Stimulated activated CD8-positive, alpha-beta memory T cell treated with anti-CD3 and anti-CD28 coated beads, Interleukin-7, amount 100 ng/mL, for 1 hour (primary cell): ENCODE measurements around the gene JAM3.
"Not testable (repeated sequence)": the region's sequence is repeated elsewhere in the genome, so short reads cannot be mapped to it uniquely, and the experiment has no call there.

Experiments used
- DNase-seq, 2 donors: peaks; one replicate each; pipeline ENCODE4 v3.0.0-alpha.2; 2020; ENCODE audit warnings: low read depth in 2 of 2

Gene JAM3

DNA sequence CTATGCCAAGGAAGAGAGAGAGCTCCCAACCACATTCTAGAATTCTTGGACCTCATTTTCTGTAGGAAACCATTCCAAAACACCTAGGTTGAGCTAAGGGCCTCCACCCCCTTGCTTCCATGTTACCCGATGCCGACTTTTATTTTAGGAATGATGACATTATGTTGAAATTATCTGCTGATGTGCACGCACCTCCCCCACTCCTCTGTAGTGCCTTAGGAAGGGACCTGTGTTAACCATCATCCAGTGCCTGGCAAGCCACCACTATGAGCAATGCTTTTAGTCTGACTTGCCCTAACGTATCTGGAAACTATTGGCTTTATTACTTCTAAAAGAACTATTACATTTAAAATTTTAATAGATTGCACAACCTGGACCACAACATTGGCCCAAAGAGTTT, 112.8 kb downstream of the JAM3 start:
- DNase-seq: no peak

DNA sequence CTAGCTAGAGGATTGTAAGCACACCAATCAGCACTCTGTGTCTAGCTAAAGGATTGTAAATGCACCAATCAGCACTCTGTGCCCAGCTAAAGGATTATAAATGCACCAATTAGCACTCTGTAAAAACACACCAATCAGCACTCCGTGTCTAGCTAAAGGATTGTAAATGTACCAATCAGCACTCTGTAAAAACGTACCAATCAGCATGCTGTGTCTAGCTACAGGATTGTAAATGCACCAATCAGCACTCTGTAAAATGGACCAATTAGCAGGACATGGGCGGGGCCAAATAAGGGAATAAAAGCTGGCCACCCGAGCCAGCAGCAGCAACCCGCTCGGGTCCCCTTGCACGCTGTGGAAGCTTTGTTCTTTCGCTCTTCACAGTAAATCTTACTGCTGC, 119.2 kb downstream of the JAM3 start:
- DNase-seq: not testable (repeated sequence)

DNA sequence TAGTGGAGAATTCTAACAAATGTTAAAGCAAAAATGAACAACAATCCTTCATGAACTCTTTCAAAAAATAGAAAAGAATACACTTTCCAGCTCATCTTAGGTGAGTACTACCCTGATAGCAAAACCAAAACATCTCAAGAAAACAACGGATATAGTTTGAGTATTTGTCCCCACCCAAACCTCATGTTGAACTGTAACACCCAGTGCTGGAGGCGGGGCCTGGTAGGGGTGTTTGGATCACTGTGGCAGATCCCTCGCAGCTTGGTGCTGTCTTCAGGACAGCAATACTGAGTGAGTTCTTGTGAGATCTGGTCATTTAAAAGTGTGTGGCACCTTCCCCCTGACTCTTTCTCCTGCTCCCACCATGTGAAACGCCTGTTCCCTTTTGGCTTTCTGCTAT, 127.9 kb downstream of the JAM3 start:
- no peak for DNase-seq

DNA sequence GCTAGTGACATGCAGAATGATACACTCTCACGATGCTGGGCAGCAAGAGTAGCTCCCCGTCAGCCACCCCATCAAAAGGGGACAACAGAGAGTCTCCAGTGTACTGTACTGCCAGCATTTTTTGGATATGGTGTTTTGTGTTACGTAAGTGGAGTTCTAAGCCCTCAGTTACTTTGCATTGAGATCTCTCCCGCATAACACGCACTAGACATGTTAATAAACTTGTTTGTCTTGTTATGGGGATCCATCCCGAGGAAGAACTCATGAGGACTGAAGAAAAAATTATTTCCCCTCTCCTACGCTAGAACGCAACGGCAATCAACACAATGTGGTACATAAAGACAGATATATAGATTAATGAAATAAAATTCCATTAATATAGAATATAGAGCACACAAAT, 130.7 kb downstream of the JAM3 start:
- no peak for DNase-seq

DNA sequence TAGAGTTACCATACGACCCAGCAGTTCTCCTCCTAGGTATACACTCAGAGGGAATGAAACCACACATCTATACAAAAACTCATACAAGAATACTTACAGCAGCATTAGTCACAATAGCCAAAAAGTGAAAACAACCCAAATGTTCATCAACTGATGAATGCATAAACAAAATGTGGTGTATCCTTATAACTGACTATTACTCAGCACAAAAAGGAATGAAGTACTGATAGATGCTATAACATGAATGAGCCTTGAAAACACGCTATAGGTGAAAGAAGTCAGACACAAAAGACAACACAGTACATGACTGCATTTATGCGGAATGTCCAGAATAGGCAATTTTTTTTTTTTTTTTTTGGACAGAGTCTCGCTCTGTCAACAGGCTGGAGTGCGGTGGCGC, 131.8 kb downstream of the JAM3 start:
- DNase-seq: no peak
